HCT116 (cell line): ENCODE results near the gene KLK8. TPM values are rescaled to one million over a fixed set of nuclear protein-coding genes. Genes with fewer than 3 reads are reported as not detected.
"Not testable (repeated sequence)": the region's sequence is repeated elsewhere in the genome, so short reads cannot be mapped to it uniquely, and the experiment has no call there.

Experiments
- ATAC-seq: fragments of 200-7000 bp; cut with Tn5 transposase; 2 replicates; pipeline ENCODE4 v1.9.1; 2020; ENCODE audit warnings: mild to moderate bottlenecking, moderate library complexity
- BruUV-seq: library from RNA; stranded (reverse); fragments of 400-500 nt; replicated peaks from 2 replicates; lab custom pipeline; 2021; lab: Mats Ljungman, UMichigan
- CTCF ChIA-PET: fragments of 300-600 bp; sonication (Branson Sonifier 250); formaldehyde crosslinking; loops from one replicate; lab custom pipeline; 2021; ENCODE audit warnings: antibody characterized with exemption; lab: Charles Lee
- POLR2A ChIA-PET: fragments of 300-600, 350-600 bp; sonication (Branson Sonifier 250); formaldehyde crosslinking; loops from one replicate; lab custom pipeline; 2021; ENCODE audit warnings: antibody characterized with exemption; lab: Charles Lee
- RAD21 ChIA-PET, 2 experiments: fragments of 300-600 bp; sonication (Branson Sonifier 250); formaldehyde crosslinking; loops; one replicate each; lab custom pipeline; 2023; ENCODE audit warnings: low total read pairs in 2 of 2; ENCODE audit not compliant: uncharacterized antibody in 2 of 2, unreplicated experiment in 2 of 2, low non-redundant PET in 1 of 2; lab: Charles Lee
- DNase-seq: peaks from one replicate; pipeline ENCODE4 v3.0.0-alpha.2; 2010; ENCODE audit warnings: low read depth, low spot score
- H2AFZ ChIP-seq: fragments of 200-600 bp; shearing (Covaris generic), sonication (generic); 2 replicates; pipeline ENCODE4 v1.6.1; 2017; ENCODE audit warnings: low read depth, mixed run types, mixed read lengths, antibody characterized with exemption, low read length; ENCODE audit not compliant: poor library complexity, severe bottlenecking
- H3K27ac ChIP-seq: 2 replicates; pipeline ENCODE4 v1.5.1; 2012; ENCODE audit warnings: low read depth, low read length
- H3K27me3 ChIP-seq: fragments of 200-600 bp; sonication (generic); 2 replicates; pipeline ENCODE4 v1.6.1; 2016; ENCODE audit warnings: mixed run types, low read length, mixed read lengths; ENCODE audit not compliant: insufficient read depth
- H3K36me3 ChIP-seq, 2 experiments: fragments of 200-500 bp in 1 of 2; fragments of 200-600 bp in 1 of 2; sonication (Bioruptor generic) in 1 of 2; sonication (generic) in 1 of 2; 2 replicates each; pipeline versions ENCODE4 v1.5.1 to v1.6.1; 2014 to 2016; ENCODE audit warnings: low read length in 2 of 2, inconsistent platforms in 1 of 2, mixed read lengths in 1 of 2, mixed run types in 1 of 2; ENCODE audit not compliant: insufficient read depth in 2 of 2, control insufficient read depth in 1 of 2
- H3K4me1 ChIP-seq, 2 experiments: fragments of 200-600 bp in 1 of 2; sonication (generic) in 1 of 2; 2 replicates each; pipeline versions ENCODE4 v1.5.1 to v1.6.1; 2012 to 2017; ENCODE audit warnings: low read length in 2 of 2, inconsistent platforms in 1 of 2, mild to moderate bottlenecking in 1 of 2, mixed read lengths in 1 of 2, mixed run types in 1 of 2, moderate library complexity in 1 of 2; ENCODE audit not compliant: insufficient read depth in 2 of 2, control insufficient read depth in 1 of 2
- H3K4me2 ChIP-seq: fragments of 200-600 bp; sonication (generic); 2 replicates; pipeline ENCODE4 v1.6.1; 2017; ENCODE audit warnings: mixed run types, low read length, mixed read lengths
- H3K4me3 ChIP-seq, 2 experiments: fragments of 200-600 bp in 1 of 2; sonication (generic) in 1 of 2; replicated peaks in 1 of 2; 2 replicates each; pipeline ENCODE4 v1.5.1; 2011 to 2016; ENCODE audit warnings: low read length in 2 of 2, control low read depth in 1 of 2, low read depth in 1 of 2, mild to moderate bottlenecking in 1 of 2, mixed read lengths in 1 of 2, mixed run types in 1 of 2
- H3K79me2 ChIP-seq: fragments of 200-600 bp; sonication (generic); 2 replicates; pipeline ENCODE4 v1.6.1; 2017; ENCODE audit warnings: mild to moderate bottlenecking, mixed run types, low read length, moderate library complexity, mixed read lengths; ENCODE audit not compliant: insufficient read depth
- H3K9ac ChIP-seq: fragments of 200-600 bp; sonication (generic); 2 replicates; pipeline ENCODE4 v1.6.1; 2016; ENCODE audit warnings: low read length, mixed read lengths
- H3K9me2 ChIP-seq: fragments of 200-600 bp; sonication (generic), shearing (Covaris generic); 2 replicates; pipeline ENCODE4 v1.6.1; 2017; ENCODE audit warnings: mixed run types, mild to moderate bottlenecking, moderate library complexity; ENCODE audit not compliant: insufficient read depth
- H3K9me3 ChIP-seq, 2 experiments: fragments of 200-500 bp in 1 of 2; fragments of 200-600 bp in 1 of 2; sonication (Bioruptor generic) in 1 of 2; sonication (generic) in 1 of 2; 2 replicates each; pipeline ENCODE4 v1.6.1; 2014 to 2017; ENCODE audit warnings: low read length in 2 of 2, mixed read lengths in 2 of 2, inconsistent platforms in 1 of 2, low read depth in 1 of 2, mild to moderate bottlenecking in 1 of 2, mixed run types in 1 of 2, moderate library complexity in 1 of 2; ENCODE audit not compliant: control insufficient read depth in 1 of 2, insufficient read depth in 1 of 2
- H4K20me1 ChIP-seq: fragments of 200-600 bp; sonication (generic), shearing (Covaris generic); 2 replicates; pipeline ENCODE4 v1.6.1; 2017; ENCODE audit warnings: mixed run types, mild to moderate bottlenecking, moderate library complexity; ENCODE audit not compliant: insufficient read depth
- CBX3 ChIP-seq: IDR thresholded peaks from 2 replicates; pipeline ENCODE4 v1.6.1; 2012; ENCODE audit warnings: low read depth
- FOSL1 ChIP-seq: IDR thresholded peaks from 2 replicates; pipeline ENCODE4 v1.6.1; 2012; ENCODE audit warnings: low read depth
- JUND ChIP-seq: IDR thresholded peaks from 2 replicates; pipeline ENCODE4 v1.6.1; 2012
- SP1 ChIP-seq: IDR thresholded peaks from 2 replicates; pipeline ENCODE4 v1.6.1; 2012; ENCODE audit warnings: low read depth
- TCF7L2 ChIP-seq: IDR thresholded peaks from 2 replicates; pipeline ENCODE4 v1.7.0; 2011; ENCODE audit warnings: borderline replicate concordance, inconsistent platforms; ENCODE audit not compliant: insufficient read depth, insufficient read length; ENCODE audit errors: extremely low read depth
- YY1 ChIP-seq: IDR thresholded peaks from 2 replicates; pipeline ENCODE4 v1.6.1; 2011; ENCODE audit warnings: low read length, low read depth, moderate library complexity, mild to moderate bottlenecking; ENCODE audit not compliant: insufficient replicate concordance; ENCODE audit errors: extremely low read depth
- intact Hi-C: fragments of 100-400 bp; cut with micrococcal nuclease; formaldehyde crosslinking; loops from 2 replicates; pipeline ENCODE4 v1.10.0; 2022
- total RNA-seq: library from RNA; stranded (reverse); gene quantifications from one replicate; pipeline ENCODE4 v1.2.1, GENCODE V29; 2021; ENCODE audit not compliant: unreplicated experiment
- TF ChIP-seq, protein P1 (sequence below): IDR thresholded peaks from 2 replicates; pipeline ENCODE4 v1.6.1; 2012
- TF ChIP-seq, protein P2 (sequence below), 3 experiments: fragments of 200-600 bp in 1 of 3; sonication (generic) in 1 of 3; IDR thresholded peaks in 2 of 3; conservative IDR thresholded peaks in 1 of 3; 2 replicates each; pipeline ENCODE4 v1.5.1; 2012 to 2017; ENCODE audit warnings: low read depth in 2 of 3, low read length in 2 of 3, antibody characterized with exemption in 1 of 3, borderline replicate concordance in 1 of 3, control low read depth in 1 of 3, mild to moderate bottlenecking in 1 of 3, mixed read lengths in 1 of 3, mixed run types in 1 of 3, moderate library complexity in 1 of 3; ENCODE audit not compliant: insufficient read depth in 1 of 3

Gene KLK8
- total RNA-seq, 1 experiment from 2014 or later, result 92.8 TPM

DNA sequence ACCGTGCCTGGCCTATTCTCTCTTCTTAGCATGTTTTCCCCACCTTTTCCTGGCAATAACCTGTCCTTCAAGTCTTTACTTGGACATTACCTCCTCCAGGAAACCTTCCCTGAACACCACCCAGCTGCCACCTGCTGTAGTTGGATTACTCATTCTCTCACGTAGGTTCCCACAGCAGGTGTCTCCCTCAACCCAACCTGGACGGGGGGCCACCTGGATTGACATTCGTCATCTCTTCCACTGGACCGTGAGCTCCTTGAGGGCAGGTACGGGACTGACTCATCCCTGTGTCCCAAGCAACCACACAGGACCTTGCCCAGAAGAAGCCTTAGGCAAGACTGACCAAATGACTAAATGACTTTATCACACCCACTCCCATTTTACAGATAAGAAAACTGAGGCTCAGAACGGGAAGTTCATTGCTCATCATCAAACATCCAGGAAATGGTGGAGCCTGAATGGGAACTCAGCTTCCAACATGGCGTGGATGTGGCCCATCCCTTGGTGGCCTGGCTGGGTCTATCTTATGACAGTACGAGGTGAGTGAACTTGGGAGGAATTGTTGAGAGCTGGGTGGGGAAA is 28.5 kb downstream of the KLK8 start:
- BruUV-seq, result no TSS peak
- peak overlapping the region; percentile 2 for H3K4me2 ChIP-seq
- POLR2A ChIA-PET, result interaction anchor here (0.7 to 1.7 kb wide), 2 partner anchors 28 to 42 kb away, joined by 3 to 4 read pairs; partner anchors contain the start of gene KLK8
- ATAC-seq (no peak), DNase-seq (peak; percentile 67)
- CTCF ChIA-PET, result no interaction called here
- H3K9ac ChIP-seq, result no peak overlapping the region
- H3K27me3 ChIP-seq, result no peaks in the 10 kb centered on the region
- RAD21 ChIA-PET, result no interaction called here
- no peaks in the 10 kb centered on the region for H3K79me2 ChIP-seq
- intact Hi-C loops, result no loop called here
- H3K9me3 ChIP-seq, result no peaks in the 10 kb centered on the region
- peak; percentile 55; the same call in 1 of the 2 replicates for TF ChIP-seq FOSL1
- no peak for TF ChIP-seq TCF7L2
- peak; percentile 52 for TF ChIP-seq SP1
- TF ChIP-seq CBX3, result peak; percentile 88
- TF ChIP-seq, protein P1, sequence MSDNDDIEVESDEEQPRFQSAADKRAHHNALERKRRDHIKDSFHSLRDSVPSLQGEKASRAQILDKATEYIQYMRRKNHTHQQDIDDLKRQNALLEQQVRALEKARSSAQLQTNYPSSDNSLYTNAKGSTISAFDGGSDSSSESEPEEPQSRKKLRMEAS, result peak; percentile 61
- TF ChIP-seq JUND, result peak; percentile 47; the same call in 1 of the 2 replicates
- TF ChIP-seq, protein P2, sequence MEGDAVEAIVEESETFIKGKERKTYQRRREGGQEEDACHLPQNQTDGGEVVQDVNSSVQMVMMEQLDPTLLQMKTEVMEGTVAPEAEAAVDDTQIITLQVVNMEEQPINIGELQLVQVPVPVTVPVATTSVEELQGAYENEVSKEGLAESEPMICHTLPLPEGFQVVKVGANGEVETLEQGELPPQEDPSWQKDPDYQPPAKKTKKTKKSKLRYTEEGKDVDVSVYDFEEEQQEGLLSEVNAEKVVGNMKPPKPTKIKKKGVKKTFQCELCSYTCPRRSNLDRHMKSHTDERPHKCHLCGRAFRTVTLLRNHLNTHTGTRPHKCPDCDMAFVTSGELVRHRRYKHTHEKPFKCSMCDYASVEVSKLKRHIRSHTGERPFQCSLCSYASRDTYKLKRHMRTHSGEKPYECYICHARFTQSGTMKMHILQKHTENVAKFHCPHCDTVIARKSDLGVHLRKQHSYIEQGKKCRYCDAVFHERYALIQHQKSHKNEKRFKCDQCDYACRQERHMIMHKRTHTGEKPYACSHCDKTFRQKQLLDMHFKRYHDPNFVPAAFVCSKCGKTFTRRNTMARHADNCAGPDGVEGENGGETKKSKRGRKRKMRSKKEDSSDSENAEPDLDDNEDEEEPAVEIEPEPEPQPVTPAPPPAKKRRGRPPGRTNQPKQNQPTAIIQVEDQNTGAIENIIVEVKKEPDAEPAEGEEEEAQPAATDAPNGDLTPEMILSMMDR (IDR thresholded peaks at IDR 0.05 in 2 of 3, conservative IDR thresholded peaks at IDR 0.05 in 1 of 3; ENCODE audit: borderline replicate concordance in 1 of 3, insufficient read depth in 1 of 3, low read depth in 2 of 3, low read length in 2 of 3), result no peak
- TF ChIP-seq YY1, result no peak
- no peak overlapping the region for H3K4me3 ChIP-seq
- H3K9me2 ChIP-seq, result no peaks in the 10 kb centered on the region
- H3K27ac ChIP-seq, result no peak overlapping the region
- no peaks in the 10 kb centered on the region for H4K20me1 ChIP-seq
- no peaks in the 10 kb centered on the region for H3K36me3 ChIP-seq
- H3K4me1 ChIP-seq, result peaks cover 47 to 92% of the 10 kb centered on the region in 2 experiments
- no peak overlapping the region for H2AFZ ChIP-seq

- CTCF ChIA-PET, result interaction anchor here (1.0 kb wide), 1 partner anchor 47 kb away, joined by 3 read pairs; no protein-coding TSS in a partner anchor
- POLR2A ChIA-PET, result interaction anchor here (0.9 to 1.4 kb wide), 3 partner anchors 31 to 48 kb away, joined by 3 to 8 read pairs (median 4); partner anchors contain the start of gene KLK8
- Histone ChIP-seq H3K4me3 (peak overlapping the region; percentile 37 to 53), H3K27ac (peak overlapping the region; percentile 95), H3K4me1 (peaks cover 42 to 88% of the 10 kb centered on the region in 2 experiments), H2AFZ (peak overlapping the region; percentile 55), H3K4me2 (peak overlapping the region; percentile 71), H3K9ac (peak overlapping the region; percentile 65)
- intact Hi-C loops, result loop anchor here (2.0 to 5.0 kb wide), 3 partner anchors 32 to 47 kb away; partner anchors contain the start of gene KLK8
- RAD21 ChIA-PET, result interaction anchor here (0.9 kb wide), 2 partner anchors 38 to 39 kb away, joined by 3 to 4 read pairs; no protein-coding TSS in a partner anchor
- not testable (repeated sequence) for H3K9me2 ChIP-seq, ATAC-seq, H3K36me3 ChIP-seq, DNase-seq, BruUV-seq, H3K9me3 ChIP-seq, H3K79me2 ChIP-seq, H4K20me1 ChIP-seq, H3K27me3 ChIP-seq
These were observed 31.6 kb downstream of the KLK8 start for GRCh38 chr19:50969810-50970209.
